Jurkat, Clone E6-1 (cell line): Measurements from ENCODE around the gene CACNA1F.
A peak's percentile ranks its signal among the peaks of the same experiment; 100 is the strongest.
"Not testable (repeated sequence)": the region's sequence is repeated elsewhere in the genome, so short reads cannot be mapped to it uniquely, and the experiment has no call there.

Experiments
- DNase-seq: peaks from one replicate; pipeline ENCODE4 v3.0.0-alpha.2; 2011; ENCODE audit warnings: low read depth, low spot score
- H3K4me3 ChIP-seq: 2 replicates; pipeline ENCODE4 v1.5.1; 2011; ENCODE audit warnings: mild to moderate bottlenecking, low read length, control low read depth, moderate library complexity

CACNA1F gene

DNA sequence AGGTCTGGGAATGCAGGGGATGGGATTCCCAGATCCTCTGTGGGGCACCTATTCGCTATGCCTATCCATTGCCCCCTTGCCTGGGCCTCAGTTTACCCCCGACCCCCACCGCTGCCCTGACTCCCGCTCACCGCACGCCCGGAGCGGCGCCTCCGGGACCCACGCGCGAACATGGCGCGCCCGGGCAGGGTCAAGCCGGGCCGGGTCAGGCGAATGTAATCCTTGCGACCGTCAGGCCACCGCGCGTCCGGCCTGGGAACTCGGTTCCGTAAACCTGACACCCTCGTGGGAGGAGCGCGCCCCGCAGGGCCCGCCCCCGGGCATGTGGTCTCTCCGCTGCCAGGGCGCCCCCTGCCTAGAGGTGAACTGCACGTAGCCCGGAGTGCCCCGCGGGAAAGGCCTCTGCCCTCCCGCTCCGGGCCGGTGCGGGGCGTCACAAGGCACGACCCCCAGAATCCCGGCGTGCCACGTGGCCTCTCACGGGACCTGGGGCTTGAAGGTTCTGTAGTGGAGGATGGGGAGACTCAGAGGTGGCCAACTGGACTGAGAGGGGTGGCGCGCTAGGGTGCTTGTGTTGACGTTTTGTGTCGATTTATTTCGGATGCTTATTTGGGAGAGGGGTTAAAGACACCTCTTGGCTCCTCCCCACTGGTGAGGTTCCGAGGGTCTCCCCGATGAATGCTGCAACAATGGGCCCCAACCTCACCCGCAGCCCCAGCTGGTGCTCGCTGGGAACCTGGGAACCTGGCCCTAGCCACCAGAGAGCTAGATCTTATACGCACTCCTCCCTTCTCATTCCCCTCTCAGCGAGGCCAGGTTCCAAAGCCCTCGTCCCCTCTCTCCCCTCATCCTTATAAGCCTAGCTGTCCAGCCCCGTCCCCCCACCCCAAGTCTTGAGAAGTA is 46.8 kb downstream of the CACNA1F start, which contains the start of gene PRICKLE3:
PRICKLE3 (minus strand) TSS at position 249 of the 903 bp plus-strand sequence; CDS start at position 173, 76 bp downstream.
- DNase-seq, result peak; percentile 55
- peak within 1 kb of the TSS; percentile 69 for H3K4me3 ChIP-seq

- H3K4me3 ChIP-seq, result no peak overlapping the region
- no peak for DNase-seq
Measured at GRCh38 chrX:49184294-49185281, 48.6 kb downstream of the CACNA1F start.

DNA sequence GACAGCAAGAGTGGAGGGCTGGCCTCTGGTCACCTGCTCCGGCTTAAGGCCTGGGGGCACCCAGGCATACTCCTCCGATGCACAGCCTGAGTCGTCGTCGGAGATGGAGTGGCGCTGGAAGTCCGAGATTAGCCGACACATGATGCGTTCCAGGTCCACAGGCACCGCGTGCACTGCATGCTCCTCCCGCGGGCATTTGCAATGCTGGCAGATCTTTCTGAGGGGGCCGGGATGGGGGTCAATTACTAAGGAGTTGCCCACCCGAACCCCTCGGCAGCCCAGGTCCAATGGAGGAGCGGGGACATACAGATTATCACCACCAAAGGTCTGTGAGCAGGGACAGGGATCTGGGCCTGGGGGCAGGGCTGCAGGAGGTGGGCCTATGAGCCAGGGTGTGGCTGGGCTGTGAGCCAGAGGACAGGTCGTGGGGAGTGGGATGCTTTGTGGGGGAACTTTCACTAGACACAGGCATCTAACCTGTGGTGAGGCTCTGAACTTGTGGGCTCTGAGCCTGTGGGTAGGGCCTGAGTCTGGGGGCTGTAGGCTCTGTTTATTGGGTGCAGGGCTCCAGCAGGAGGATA is 49.3 kb downstream of the CACNA1F start:
- H3K4me3 ChIP-seq, result no peak overlapping the region

DNA sequence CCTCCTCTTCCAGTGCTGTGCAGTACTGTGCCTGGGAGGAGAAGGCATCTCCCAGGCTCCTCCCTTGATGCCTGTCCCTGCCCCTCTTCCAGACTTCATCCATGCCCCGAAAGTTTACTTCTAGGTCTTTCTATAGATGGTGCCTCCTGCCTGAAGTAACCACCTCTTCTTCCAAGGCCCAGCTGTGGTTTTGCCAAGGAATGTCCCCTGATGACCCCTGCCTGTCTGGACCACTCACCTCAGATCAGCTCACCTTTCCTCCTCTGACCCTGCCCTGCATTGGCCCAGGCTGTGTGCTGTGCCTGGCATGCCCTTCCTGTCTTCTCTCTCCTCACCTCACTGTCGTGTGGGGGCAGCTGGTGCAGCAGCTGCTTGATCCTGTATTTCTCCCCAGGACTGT is 53.8 kb downstream of the CACNA1F start:
- no peak overlapping the region for H3K4me3 ChIP-seq

More for the DNA sequence above, 49.3 kb downstream of the CACNA1F start:
- no peak for DNase-seq

DNA sequence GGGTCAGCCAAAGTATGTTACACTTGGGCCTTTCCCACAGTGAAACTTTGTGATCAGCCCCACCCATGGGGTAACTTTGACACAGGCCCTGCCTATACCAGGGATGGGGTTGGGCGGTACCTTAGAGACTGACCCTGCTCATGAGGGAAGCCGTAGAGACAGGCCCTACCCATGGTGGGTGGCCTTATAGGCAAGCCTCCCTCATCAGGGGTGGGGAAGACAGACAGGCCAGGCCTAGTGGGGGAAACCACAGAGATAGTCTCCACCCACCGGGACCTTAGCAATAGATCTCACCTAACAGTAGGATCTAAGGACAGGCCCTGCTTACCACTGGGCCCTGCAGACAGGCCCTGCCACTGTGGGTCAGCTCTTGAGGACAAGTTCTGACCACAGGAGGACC is 54.6 kb downstream of the CACNA1F start:
- no peak for DNase-seq
- H3K4me3 ChIP-seq, result no peak overlapping the region

More for the DNA sequence above, 53.8 kb downstream of the CACNA1F start:
- DNase-seq, result no peak

GRCh38 chrX:49177873-49178480 is 55.2 kb downstream of the CACNA1F start:
- H3K4me3 ChIP-seq, result no peak overlapping the region
- no peak for DNase-seq

- H3K4me3 ChIP-seq, result no peak overlapping the region
- no peak for DNase-seq
Measured at GRCh38 chrX:49177338-49177833, 55.8 kb downstream of the CACNA1F start.

DNA sequence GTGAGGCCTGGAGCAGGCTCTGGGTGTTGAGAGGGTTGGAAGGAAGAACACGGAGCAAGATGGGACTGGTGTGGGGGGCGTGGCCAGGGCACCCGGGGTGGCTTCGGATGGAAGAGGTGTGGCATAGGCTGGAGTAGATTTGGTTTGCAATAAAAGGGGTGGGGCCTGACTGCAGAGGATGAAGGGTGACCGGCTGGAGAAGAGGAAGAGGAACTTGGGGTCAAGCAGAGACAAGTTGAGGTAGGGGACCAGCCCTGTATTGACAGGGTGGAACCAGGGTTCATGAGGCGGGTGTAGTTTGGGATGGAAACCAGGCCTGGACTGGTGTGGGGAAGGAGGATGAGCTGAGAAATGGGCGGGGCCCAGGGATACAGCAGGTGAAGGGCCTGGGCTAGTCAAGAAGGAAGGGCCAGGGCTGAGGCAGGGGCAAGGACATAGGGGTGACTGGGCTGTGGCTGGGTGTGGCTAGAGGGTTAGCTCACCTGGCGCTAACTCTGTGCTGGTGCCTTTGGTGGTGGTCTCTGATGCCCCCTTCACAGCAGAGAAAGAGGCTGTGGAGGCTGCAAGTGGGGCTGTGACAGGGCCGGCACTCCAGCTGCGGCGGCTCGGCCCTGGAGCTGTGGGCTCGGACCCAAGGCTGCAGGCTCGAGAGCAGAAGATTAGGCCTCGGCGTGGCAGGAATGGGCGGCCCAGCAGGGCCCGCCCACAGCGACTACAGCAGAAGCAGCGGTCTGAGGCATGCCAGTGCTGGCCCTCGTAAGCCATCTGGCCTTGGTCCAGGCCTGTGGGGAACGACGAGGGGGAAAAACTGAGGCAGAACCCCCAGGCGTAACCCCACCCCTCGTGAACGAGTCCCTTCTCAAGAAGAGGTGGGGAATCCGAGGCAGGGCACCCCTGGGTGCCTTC is 56.5 kb downstream of the CACNA1F start:
- no peak for DNase-seq
- H3K4me3 ChIP-seq, result no peak overlapping the region

- DNase-seq, result no peak
- H3K4me3 ChIP-seq, result no peak overlapping the region
Measured at GRCh38 chrX:49175435-49176274, 57.5 kb downstream of the CACNA1F start.

GRCh38 chrX:49174723-49175122 is 58.4 kb downstream of the CACNA1F start:
- no peak for DNase-seq
- H3K4me3 ChIP-seq, result no peak overlapping the region

DNA sequence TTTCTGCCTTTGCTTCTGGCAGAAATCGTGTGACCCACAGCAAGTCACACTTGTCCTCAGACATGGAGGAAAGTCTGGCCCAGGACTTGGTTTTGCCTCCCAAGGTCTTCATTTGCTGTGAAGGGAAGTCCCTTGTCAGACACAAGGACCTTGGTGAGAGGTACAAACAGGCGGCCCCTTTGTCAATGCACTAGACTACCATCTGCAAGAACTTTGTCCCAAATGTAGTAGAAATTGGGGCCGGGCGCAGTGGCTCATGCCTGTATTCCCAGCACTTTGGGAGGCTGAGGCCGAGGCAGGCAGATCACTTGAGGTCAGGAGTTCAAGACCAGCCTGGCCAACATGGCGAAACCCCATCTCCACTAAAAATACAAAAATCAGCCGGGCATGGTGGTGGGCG is 59.6 kb downstream of the CACNA1F start:
- not testable (repeated sequence) for H3K4me3 ChIP-seq, DNase-seq

DNA sequence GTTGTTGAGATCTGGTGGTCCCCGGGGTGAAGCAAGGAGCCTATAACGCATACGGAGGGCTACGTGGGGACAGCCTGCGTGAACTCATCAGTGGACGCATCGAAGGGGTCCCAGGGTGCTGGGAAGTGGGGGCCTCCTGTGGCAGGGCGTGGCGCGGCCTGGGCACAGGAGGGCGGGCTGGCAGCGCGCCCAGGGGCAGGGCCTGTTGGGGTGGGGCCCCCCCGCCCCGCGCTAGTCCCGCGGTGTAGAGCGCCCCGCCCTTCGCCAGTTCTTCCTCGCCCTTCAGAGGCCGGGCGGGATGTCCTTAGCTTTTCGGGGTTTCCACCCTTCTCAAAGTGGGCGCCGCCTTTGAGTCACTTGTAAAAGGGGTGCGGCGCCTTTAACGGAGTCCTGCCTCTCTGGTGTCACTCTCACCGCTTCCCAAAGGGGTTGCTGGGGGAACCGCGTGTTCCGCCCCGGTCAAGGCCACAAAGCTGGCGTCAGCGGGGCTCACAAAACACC is 60.8 kb downstream of the CACNA1F start:
- peak; percentile 32 for DNase-seq

GRCh38 chrX:49171752-49172279 is 61.3 kb downstream of the CACNA1F start, which contains the start of gene PLP2:
TSS of gene PLP2 (plus strand) at chrX:49171898. CDS start at chrX:49172001, 103 bp downstream.
- no peak for DNase-seq
- peak within 1 kb of the TSS; percentile 65 for H3K4me3 ChIP-seq

More for the DNA sequence above, 60.8 kb downstream of the CACNA1F start:
- H3K4me3 ChIP-seq, result peak overlapping the region; percentile 65

GRCh38 chrX:49167740-49168108 is 65.4 kb downstream of the CACNA1F start:
- H3K4me3 ChIP-seq, result no peak overlapping the region
- DNase-seq, result no peak

DNA sequence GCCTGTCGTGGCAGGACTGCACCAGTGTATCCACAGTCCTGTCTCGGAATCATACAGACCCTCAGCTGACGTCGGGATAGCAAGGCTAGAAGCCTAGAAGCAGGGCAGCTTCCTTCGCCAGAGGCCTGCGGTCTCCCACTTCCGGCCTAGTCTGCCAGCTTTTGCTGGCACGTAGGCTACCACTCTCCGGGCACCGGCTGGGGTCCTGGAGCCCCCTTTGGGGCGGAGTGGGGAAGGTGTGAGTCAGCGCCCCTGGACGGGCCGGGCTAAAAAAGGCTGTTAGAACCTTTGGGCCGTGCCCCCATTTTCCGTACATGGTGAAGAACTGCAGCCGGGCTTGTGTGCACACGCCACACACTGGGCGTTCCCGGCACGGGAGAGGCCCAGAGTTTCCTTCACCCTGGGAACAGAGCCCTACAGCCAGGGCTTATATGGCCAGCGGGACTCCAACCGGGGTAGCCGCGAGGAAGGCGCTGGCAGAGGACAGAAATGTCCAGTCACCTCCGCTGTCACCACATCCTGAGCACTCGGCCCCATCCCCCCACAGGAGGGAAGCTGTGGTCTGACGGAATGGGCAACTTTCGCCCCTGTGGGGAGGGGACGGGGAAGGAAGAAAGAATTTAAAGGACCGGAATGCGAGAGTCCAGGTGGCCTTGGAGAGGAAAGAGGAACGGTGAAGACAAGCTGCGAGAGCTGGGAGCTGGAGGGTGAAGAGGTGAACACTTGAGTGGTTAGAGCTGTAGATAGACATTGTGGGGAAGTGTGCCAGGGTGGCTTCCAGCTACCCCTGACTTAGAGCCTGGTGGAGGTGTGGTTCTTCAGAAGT is 66.0 kb downstream of the CACNA1F start:
- peak; percentile 63 for DNase-seq
- peak overlapping the region; percentile 35 for H3K4me3 ChIP-seq
